COLO668 (cell line): Measurements from ENCODE around the gene ZFYVE27.
A peak's percentile ranks its signal among the peaks of the same experiment; 100 is the strongest.

ENCODE experiments used
- DNase-seq: peaks from one replicate; lab custom pipeline; 2025; ENCODE audit not compliant: unreplicated experiment; lab: John Stamatoyannopoulos, UW

Gene ZFYVE27

DNA sequence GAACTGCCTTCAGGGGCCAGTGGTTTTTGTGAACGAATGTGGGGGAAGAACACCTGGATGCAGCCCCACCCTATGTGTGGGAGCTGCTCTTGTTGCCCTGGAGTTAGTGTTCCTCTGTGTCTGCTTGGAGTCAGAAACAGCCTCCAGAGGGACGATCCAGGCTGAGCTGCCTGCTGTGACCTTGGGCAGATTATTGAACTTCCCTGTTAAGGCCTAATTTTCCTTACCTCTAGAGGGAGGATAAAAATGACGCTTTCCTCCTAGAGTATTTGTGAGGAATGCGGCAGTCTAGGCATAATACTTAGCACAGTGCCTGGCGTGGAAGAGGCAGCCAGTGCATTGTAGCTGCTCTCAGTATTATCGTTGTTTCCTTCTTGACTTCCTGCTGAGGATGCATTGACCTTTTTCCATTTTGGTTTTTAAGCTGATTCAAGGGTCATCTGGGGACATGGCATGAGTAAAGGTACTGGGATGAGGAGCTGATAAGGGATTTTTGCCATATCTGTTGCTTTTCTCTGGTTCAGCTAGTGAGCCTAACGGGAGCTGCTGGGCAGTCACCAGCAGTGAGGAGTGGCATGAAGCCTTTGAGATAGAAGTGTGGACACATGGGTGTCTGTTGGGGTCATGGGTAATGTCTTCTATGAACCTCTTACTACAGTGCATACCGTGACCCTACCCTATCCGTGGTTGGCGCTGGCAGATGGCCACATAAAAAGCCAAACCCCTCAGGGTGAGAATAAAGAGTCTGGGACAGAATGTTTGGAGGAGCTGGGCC is 6.4 kb downstream of the ZFYVE27 start:
- no peak for DNase-seq

DNA sequence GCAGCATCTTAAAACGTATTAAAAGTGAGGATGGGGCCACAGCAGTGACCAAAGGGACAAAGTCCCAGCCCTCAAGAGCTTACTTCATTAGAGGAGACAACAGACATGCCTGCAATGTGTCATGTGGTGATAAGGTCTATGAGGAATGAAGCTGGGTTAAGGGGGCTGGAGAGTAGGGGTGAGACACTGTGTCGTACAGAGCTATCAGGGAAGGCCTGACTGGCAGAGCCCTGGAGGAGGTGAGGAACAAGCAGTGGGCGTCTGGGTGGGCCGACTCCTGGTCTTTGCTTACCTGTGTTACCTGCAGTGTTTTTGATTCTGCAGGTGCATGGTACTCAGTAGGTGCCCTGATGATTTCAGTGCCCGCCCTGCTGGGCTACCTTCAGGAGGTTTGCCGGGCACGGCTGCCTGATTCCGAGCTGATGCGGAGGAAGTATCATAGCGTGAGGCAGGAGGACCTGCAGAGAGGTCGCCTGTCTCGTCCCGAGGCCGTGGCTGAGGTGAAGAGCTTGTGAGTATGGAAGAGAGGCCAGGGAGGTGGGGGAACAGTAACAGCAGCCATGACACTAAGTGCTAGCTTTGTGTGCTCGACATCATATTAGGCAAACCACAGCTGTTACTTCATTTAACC is 7.6 kb downstream of the ZFYVE27 start:
- no peak for DNase-seq

DNA sequence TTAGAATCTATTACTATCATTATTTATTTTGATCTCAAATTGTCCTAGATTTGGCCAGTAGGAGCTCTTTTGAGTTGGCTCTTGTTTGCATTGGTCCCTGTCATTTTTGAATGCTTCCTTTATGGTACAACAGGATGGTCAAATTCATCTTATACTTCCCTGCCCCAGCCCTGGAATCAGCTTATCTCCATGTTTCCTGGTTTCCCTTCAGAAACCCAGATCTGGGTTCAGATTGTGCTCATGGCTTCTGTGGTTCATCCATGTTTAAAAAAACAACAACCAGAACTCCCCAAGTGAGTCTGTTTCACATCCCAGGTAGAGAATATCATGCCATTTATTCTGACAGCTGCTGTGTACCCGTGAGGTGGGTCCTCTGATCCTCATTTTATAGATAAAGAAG is 10.6 kb downstream of the ZFYVE27 start:
- no peak for DNase-seq

DNA sequence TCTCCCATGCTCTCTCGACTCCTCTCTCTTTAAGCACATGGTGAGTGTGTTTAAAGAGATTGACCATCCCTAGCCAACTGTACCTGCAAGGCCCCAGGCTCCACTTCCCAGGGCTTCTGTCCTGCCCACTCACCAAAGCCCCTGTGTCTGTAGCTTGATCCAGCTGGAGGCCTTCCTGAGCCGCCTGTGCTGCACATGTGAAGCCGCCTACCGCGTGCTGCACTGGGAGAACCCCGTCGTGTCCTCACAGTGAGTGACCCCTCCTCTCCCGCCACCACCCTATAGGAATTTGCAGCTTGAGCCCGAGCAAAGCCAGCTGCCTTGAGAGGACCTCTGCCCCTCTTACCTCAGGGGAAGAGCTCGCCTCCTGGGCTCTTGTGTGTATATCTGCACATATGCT is 11.2 kb downstream of the ZFYVE27 start:
- DNase-seq, result no peak

DNA sequence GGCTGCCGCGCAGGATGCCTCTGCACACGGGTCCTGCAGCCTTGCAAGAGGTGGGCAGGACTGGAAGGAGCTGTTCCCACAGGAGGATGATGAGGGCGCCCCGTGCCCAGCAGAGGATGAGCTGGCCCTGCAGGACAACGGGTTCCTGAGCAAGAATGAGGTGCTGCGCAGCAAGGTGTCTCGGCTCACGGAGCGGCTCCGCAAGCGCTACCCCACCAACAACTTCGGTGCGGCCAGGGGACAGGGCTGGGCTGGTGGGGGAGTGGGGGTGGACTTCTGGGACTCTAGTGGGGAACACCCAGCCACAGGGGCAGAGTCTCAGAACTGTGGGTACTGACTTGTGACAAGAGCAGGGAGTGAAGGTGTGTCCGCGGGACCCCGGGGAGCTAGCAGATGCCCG is 16.0 kb downstream of the ZFYVE27 start:
- no peak for DNase-seq

DNA sequence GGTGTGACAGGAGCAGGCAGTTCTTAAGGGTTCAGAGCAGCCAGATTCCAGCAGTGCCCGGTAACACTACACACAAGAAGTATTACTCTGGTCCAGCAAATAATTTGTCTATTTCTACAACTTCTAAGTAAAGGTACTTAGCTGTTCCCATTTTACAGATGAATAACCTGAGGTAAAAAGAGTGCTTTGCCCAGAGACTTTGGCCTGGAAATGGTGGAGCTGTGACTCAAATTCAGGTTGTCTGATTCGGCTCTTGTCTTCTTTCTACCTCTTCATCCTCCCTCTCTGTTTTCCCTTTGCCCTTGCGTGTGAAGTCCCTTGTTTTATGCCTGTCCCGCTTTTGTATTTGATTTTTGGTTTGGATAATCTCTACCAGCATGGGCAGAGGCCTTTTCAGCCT is 17.8 kb downstream of the ZFYVE27 start:
- DNase-seq, result no peak

DNA sequence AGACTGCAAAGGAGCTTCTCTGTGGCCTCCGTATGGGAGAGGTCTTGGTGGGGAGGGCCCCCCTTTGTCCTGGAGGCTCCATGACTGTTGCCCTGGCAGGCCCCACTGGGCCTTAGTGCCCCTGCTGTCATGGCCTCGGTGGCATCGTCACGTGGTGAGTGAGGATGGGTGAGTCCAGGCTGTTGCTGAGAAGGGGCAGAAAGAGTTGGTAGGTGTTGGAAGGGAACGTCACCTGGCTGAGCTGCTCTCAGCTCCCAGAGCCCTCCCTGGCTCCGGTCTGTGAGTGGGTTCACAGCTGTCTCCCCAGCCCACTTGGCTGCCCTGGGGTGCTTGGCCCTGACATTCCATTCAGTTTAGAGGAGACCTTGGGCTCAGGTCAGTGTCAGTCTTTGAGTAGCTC is 18.8 kb downstream of the ZFYVE27 start:
- DNase-seq, result no peak

DNA sequence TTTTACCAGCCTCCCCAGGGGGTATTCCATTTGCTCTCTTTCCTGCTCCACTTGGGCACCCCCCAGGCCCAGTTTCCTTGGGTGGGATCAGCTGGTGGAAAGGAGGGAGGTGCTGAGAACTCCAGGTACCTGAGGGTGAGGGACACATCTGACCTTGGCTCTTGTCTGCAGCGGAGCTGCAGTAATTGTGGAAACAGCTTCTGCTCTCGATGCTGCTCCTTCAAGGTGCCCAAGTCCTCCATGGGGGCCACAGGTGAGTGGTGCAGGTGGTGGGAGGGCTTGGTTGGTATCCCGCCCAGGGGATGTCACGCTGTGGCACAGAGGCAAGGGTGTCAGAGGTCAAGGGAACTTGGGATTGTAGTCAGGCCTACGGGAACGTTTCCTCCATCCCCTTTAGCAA is 20.5 kb downstream of the ZFYVE27 start:
- no peak for DNase-seq

DNA sequence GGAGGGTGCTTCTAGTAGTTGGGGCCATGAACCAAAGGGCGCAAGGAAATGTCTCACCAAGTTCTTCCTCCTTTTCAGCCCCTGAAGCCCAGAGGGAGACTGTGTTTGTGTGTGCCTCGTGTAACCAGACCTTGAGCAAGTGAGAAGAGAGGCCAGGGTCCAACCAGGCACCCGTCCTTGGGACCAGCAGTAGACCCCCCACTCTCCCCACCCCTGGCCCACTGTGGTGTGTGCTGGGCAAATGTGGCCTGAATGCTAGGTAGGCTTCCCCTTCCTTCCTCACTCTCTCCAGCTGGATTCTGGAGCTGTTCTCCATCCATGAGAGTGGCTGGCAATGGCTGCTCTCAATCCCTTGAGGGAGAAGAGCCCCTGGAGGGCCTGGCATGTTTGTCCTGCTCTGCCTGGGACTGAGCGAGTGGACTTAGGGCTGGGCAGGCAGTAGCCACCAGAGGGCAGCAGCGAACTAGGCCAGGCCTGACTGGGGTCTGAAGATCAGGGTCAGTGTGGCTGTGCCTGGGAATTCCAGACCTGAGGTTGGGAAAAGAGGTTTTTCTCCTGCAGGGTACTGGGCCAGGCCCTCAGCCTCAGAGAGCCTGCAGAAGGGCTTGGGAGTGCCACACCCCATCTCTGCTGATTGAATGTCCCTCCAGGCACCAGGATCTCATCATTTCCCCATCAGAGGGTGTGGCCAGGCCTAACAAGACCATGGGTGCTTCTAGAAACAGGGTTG is 22.4 kb downstream of the ZFYVE27 start:
- DNase-seq, result peak; percentile 63

DNA sequence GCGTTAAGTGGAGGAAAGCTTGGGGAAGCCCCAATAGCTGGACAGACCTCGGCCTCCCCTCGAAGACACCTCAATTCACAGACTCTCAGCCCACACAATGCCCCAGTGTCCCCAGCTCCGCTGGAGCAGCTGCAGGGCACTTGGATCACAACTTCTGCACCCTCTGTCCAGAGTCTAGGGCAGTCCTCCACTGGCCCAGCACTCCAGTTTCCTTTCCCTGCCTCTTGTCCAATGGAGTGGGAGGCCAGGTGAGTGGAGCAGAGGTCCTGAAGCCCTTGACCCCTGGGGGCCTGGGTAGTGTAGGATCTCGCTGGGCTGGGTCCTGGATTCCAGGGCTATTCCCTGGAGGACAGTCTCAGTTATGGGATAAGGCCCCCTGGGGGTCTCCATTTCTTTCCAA is 23.0 kb downstream of the ZFYVE27 start:
- DNase-seq, result no peak

DNA sequence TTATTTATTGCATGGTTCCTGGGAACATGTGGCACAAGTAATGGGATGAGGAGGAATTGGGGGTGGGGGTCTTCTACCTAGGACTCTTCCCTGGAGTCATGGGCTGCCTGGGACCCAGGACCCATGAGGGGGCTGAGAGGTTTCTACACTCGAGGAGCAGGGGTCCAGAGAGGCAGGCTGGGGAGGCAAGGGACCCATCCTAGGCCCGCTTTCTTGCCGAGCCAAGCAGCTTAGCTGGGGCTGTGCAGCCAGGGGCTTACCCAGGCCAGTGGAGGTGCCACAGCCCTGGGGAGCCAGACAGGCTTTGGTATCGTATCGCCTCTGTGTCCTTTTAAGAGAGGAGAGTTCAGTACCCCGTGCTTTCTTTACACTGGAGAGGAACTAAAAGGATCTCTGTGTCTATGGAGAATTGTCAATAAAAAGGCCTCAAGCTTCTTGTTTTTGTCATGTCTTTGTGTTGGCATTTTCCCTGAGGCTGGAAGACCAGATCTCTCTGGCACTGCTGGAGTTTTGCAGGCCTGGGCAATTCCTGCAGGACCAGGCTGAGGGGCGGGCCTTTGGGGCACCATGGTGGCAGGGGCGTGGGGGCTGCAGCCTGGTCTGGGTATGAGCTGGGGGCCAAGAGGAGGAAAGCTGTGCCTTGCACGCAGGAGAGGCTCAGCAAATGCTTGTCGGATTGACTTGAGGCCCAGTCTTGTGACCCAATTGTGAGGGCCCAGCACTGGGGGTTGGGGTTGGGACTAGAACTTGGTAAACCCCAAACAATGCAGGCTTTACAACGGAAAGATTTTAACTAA is 23.7 kb downstream of the ZFYVE27 start:
- DNase-seq, result no peak

DNA sequence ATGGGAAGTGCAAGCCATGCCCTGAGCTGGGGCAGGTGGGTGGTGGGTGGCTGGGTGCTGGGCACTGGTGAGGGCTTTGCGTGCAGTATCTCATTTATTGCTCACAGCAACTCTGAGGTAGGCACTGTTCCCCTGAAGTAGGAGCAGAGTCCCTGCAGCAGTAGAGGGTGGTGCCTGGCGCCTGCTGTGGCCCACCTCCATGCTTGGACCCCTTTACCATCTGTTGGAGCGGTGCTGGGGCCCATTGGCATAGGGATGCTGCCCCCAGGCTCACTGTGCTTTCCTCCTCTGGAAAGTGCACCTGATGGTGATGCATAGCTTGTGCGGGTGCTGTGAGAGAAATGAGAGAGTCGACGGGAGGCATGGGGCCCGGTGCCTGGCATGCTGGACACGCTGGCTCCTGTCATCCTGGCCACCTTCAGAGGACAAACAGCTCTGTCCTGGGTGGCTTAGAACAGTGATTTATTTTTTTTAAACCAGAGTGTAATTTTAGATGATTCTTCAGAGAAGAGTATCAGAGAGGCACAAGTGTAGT is 24.5 kb downstream of the ZFYVE27 start:
- DNase-seq, result no peak

DNA sequence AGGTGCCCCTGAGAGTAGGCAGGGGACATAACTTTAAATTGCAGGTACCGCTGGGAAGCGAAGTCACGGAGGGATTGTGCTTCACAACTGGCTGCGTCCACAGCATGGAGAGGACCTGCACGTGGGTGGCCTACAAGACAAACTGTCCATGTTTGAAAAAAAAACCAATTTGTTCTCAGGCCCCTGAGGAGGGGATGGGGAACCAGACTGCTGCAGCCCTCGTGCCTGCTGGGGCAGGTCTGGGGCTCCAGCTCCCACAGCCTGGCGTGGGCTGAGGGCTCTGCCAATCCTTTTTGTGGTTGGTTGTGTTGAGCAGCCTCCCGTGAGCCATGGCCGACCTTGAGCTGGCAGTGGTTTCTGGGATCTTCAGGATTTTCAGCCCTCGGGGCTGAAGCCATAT is 25.1 kb downstream of the ZFYVE27 start:
- no peak for DNase-seq

DNA sequence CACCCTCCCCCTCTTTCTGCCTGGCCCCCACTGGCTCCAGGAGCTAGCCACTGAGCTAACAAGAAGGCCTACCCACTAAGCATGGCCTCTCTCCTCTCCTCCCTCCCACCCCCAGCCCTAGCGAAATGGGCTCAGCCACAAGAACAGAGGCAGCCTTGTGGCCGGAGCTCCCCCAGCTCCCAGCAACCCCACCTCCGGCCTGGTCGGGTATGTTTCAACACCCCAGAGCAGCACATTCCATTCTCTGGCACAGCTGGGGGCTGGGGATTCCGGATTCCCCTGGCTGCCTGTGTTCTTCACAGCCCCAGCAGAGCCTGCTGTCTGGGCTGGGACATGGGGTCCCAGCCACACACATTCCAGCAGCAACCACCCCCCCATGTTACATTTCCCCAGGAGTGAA is 25.9 kb downstream of the ZFYVE27 start:
- DNase-seq, result no peak

DNA sequence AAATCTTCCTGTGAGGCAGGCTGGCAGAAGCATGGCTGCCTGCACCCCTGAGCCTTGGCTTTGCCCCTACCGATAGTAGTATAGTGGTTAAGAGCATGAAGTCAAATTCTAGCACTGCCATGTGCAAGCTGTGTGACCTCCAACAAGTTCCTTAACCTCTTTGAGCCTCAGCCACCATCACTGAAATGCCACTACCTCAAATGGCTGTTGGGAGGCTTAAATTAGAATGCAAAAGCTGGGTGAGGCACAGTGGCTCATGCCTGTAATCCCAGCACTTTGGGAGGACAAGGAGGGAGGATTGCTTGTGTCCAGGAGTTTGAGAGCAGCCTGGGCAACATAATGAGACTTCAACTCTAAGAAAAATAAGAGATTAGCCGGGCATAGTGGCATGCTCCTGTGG is 26.5 kb downstream of the ZFYVE27 start:
- no peak for DNase-seq

DNA sequence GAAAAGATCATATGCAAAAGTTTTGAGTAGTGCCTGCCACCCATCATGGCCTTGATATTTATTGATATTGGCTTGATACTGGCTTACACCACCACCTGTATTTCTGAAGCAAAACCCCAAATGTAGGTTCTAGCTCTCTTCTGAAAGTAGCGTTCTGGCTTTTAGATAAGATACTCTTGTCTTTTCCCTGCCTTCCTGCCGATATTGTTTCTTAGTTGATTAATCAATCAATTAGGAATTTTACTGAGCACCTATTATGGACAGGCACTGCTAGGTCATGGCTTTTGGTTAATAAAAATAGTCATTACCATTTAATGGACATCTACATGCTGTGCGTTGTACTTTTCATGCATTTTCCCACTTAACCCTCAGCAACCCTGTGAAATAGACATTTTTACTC is 27.0 kb downstream of the ZFYVE27 start:
- DNase-seq, result no peak

DNA sequence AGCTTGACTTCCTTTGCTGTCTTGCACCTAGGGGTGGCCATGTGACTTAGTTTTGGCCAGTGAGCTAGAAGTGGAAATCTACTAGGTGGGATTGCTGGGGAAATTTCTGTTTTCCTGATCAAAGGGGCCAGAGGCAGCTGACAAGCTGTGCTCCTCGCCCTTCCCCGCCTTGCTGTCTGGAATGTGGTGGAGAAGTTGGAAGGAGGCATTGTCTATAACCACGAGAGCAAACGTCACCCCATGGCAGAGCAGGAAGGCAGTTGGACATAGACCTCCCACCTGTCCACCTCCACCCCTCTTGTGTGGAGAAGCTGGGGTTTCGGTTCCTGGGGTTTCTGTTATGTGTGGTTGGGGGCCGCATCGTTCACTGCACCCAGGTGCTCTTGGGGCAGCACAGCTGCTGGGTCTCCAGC is 27.6 kb downstream of the ZFYVE27 start:
- peak; percentile 27 for DNase-seq

DNA sequence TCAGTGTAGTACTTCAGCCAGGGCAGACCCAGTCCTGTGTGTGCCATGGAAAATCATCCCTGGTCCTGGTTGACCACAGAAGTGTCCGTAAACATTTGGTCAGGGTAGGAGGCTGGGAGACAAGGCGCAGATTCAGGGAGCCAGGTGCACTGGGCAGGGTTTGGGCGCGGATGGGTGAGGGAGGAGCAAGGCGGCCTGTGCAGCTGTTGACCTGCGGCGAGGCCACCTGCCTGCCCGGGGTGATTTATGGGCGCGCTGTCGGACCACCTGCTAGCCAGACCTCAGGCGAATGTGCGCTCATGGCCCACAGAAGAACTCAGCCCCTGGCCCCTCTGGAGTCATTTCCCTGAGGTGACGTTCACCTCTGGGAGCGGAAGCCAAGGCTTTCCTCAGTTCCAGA is 28.3 kb downstream of the ZFYVE27 start:
- DNase-seq, result peak; percentile 88

DNA sequence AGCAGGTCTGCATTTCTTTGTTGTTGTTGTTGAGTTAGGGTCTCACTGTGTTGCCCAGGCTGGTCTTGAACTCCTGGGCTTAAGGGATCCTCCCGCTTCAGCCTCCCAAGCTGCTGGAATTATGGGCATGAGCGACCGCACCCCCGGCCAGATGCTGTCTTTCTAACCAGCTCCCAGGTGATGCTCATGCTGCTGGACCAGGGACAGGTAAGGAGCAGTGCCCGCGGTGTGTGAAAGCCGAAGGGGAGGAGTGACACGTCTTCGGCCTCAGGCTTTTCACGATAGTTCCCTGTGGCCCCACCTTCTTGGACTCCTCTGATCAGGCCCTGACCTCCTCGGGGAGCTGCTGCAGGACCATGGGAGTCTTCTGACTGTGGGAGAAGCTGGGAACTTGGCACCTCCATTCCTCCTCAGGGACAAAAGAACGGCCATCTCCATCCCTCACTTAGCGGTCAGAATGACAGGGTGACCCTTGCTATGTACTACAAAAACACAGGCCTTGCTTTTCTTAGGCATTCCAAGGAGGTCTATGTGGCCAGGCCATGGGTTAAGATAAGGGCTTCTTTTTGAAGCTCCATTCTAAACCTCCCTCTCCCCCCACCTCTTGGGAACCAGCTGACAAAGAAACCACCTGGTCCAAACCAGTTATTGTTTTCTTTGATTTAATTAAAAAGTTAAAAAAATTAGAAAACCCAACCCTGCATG is 29.3 kb downstream of the ZFYVE27 start:
- DNase-seq, result no peak
